HCT116 (cell line): ENCODE data around the gene CIAO2B. TPM values are rescaled to one million over a fixed set of nuclear protein-coding genes. Genes with fewer than 3 reads are reported as not detected.

Source experiments
- ATAC-seq: fragments of 200-7000 bp; cut with Tn5 transposase; 2 replicates; pipeline ENCODE4 v1.9.1; 2020; ENCODE audit warnings: mild to moderate bottlenecking, moderate library complexity
- BruUV-seq: library from RNA; stranded (reverse); fragments of 400-500 nt; replicated peaks from 2 replicates; lab custom pipeline; 2021; lab: Mats Ljungman, UMichigan
- CTCF ChIA-PET: fragments of 300-600 bp; sonication (Branson Sonifier 250); formaldehyde crosslinking; loops from one replicate; lab custom pipeline; 2021; ENCODE audit warnings: antibody characterized with exemption; lab: Charles Lee
- POLR2A ChIA-PET: fragments of 300-600, 350-600 bp; sonication (Branson Sonifier 250); formaldehyde crosslinking; loops from one replicate; lab custom pipeline; 2021; ENCODE audit warnings: antibody characterized with exemption; lab: Charles Lee
- RAD21 ChIA-PET, 2 experiments: fragments of 300-600 bp; sonication (Branson Sonifier 250); formaldehyde crosslinking; loops; one replicate each; lab custom pipeline; 2023; ENCODE audit warnings: low total read pairs in 2 of 2; ENCODE audit not compliant: uncharacterized antibody in 2 of 2, unreplicated experiment in 2 of 2, low non-redundant PET in 1 of 2; lab: Charles Lee
- DNase-seq: peaks from one replicate; pipeline ENCODE4 v3.0.0-alpha.2; 2010; ENCODE audit warnings: low read depth, low spot score
- H2AFZ ChIP-seq: fragments of 200-600 bp; shearing (Covaris generic), sonication (generic); 2 replicates; pipeline ENCODE4 v1.6.1; 2017; ENCODE audit warnings: low read depth, mixed run types, mixed read lengths, antibody characterized with exemption, low read length; ENCODE audit not compliant: poor library complexity, severe bottlenecking
- H3K27ac ChIP-seq: 2 replicates; pipeline ENCODE4 v1.5.1; 2012; ENCODE audit warnings: low read depth, low read length
- H3K27me3 ChIP-seq: fragments of 200-600 bp; sonication (generic); 2 replicates; pipeline ENCODE4 v1.6.1; 2016; ENCODE audit warnings: mixed run types, low read length, mixed read lengths; ENCODE audit not compliant: insufficient read depth
- H3K36me3 ChIP-seq, 2 experiments: fragments of 200-500 bp in 1 of 2; fragments of 200-600 bp in 1 of 2; sonication (Bioruptor generic) in 1 of 2; sonication (generic) in 1 of 2; 2 replicates each; pipeline versions ENCODE4 v1.5.1 to v1.6.1; 2014 to 2016; ENCODE audit warnings: low read length in 2 of 2, inconsistent platforms in 1 of 2, mixed read lengths in 1 of 2, mixed run types in 1 of 2; ENCODE audit not compliant: insufficient read depth in 2 of 2, control insufficient read depth in 1 of 2
- H3K4me1 ChIP-seq, 2 experiments: fragments of 200-600 bp in 1 of 2; sonication (generic) in 1 of 2; 2 replicates each; pipeline versions ENCODE4 v1.5.1 to v1.6.1; 2012 to 2017; ENCODE audit warnings: low read length in 2 of 2, inconsistent platforms in 1 of 2, mild to moderate bottlenecking in 1 of 2, mixed read lengths in 1 of 2, mixed run types in 1 of 2, moderate library complexity in 1 of 2; ENCODE audit not compliant: insufficient read depth in 2 of 2, control insufficient read depth in 1 of 2
- H3K4me2 ChIP-seq: fragments of 200-600 bp; sonication (generic); 2 replicates; pipeline ENCODE4 v1.6.1; 2017; ENCODE audit warnings: mixed run types, low read length, mixed read lengths
- H3K4me3 ChIP-seq, 2 experiments: fragments of 200-600 bp in 1 of 2; sonication (generic) in 1 of 2; replicated peaks in 1 of 2; 2 replicates each; pipeline ENCODE4 v1.5.1; 2011 to 2016; ENCODE audit warnings: low read length in 2 of 2, control low read depth in 1 of 2, low read depth in 1 of 2, mild to moderate bottlenecking in 1 of 2, mixed read lengths in 1 of 2, mixed run types in 1 of 2
- H3K79me2 ChIP-seq: fragments of 200-600 bp; sonication (generic); 2 replicates; pipeline ENCODE4 v1.6.1; 2017; ENCODE audit warnings: mild to moderate bottlenecking, mixed run types, low read length, moderate library complexity, mixed read lengths; ENCODE audit not compliant: insufficient read depth
- H3K9ac ChIP-seq: fragments of 200-600 bp; sonication (generic); 2 replicates; pipeline ENCODE4 v1.6.1; 2016; ENCODE audit warnings: low read length, mixed read lengths
- H3K9me2 ChIP-seq: fragments of 200-600 bp; sonication (generic), shearing (Covaris generic); 2 replicates; pipeline ENCODE4 v1.6.1; 2017; ENCODE audit warnings: mixed run types, mild to moderate bottlenecking, moderate library complexity; ENCODE audit not compliant: insufficient read depth
- H3K9me3 ChIP-seq, 2 experiments: fragments of 200-500 bp in 1 of 2; fragments of 200-600 bp in 1 of 2; sonication (Bioruptor generic) in 1 of 2; sonication (generic) in 1 of 2; 2 replicates each; pipeline ENCODE4 v1.6.1; 2014 to 2017; ENCODE audit warnings: low read length in 2 of 2, mixed read lengths in 2 of 2, inconsistent platforms in 1 of 2, low read depth in 1 of 2, mild to moderate bottlenecking in 1 of 2, mixed run types in 1 of 2, moderate library complexity in 1 of 2; ENCODE audit not compliant: control insufficient read depth in 1 of 2, insufficient read depth in 1 of 2
- H4K20me1 ChIP-seq: fragments of 200-600 bp; sonication (generic), shearing (Covaris generic); 2 replicates; pipeline ENCODE4 v1.6.1; 2017; ENCODE audit warnings: mixed run types, mild to moderate bottlenecking, moderate library complexity; ENCODE audit not compliant: insufficient read depth
- ELF1 ChIP-seq: IDR thresholded peaks from 2 replicates; pipeline ENCODE4 v1.6.1; 2012; ENCODE audit warnings: low read depth, borderline replicate concordance
- FOSL1 ChIP-seq: IDR thresholded peaks from 2 replicates; pipeline ENCODE4 v1.6.1; 2012; ENCODE audit warnings: low read depth
- MAX ChIP-seq: IDR thresholded peaks from 2 replicates; pipeline ENCODE4 v1.6.1; 2012
- POLR2A ChIP-seq: IDR thresholded peaks from 2 replicates; pipeline ENCODE4 v1.7.0; 2011; ENCODE audit warnings: borderline replicate concordance; ENCODE audit not compliant: insufficient read depth, insufficient read length; ENCODE audit errors: extremely low read depth
- POLR2AphosphoS5 ChIP-seq: IDR thresholded peaks from 2 replicates; pipeline ENCODE4 v1.6.1; 2011; ENCODE audit warnings: mild to moderate bottlenecking, low read depth, low read length, moderate library complexity
- TCF7L2 ChIP-seq: IDR thresholded peaks from 2 replicates; pipeline ENCODE4 v1.7.0; 2011; ENCODE audit warnings: borderline replicate concordance, inconsistent platforms; ENCODE audit not compliant: insufficient read depth, insufficient read length; ENCODE audit errors: extremely low read depth
- ZFX ChIP-seq: fragments of 450-650 bp; IDR thresholded peaks from 2 replicates; pipeline ENCODE4 v1.6.1; 2017
- ZNF274 ChIP-seq: fragments of 200-500 bp; sonication (Bioruptor generic); IDR thresholded peaks from 2 replicates; pipeline ENCODE4 v1.6.1; 2014; ENCODE audit warnings: mild to moderate bottlenecking, low read depth, low read length, inconsistent platforms
- intact Hi-C: fragments of 100-400 bp; cut with micrococcal nuclease; formaldehyde crosslinking; loops from 2 replicates; pipeline ENCODE4 v1.10.0; 2022
- total RNA-seq: library from RNA; stranded (reverse); gene quantifications from one replicate; pipeline ENCODE4 v1.2.1, GENCODE V29; 2021; ENCODE audit not compliant: unreplicated experiment

CIAO2B gene
- total RNA-seq, 1 experiment from 2014 or later: 113 TPM

DNA sequence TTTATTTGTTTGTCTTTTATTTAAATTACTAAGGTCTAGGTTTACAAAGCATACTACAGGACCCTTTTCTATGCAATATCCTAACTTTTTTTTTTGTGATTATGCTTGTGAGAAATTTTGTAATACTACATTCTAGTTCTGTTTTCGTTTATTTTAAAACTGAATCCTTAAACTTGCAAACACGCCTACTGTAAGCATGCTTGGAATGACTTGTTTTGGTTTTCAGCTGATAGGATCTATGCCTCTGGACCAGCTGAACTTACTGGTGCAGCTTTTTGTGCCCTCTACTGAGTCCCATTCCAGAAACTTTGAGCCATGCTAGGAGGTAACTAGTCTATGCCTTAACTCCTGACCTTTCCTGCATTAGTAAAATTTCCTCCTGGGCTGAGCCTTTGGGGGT, 47.9 kb downstream of the CIAO2B start:
- RAD21 ChIA-PET: no interaction called here
- Histone ChIP-seq H4K20me1 (no peaks in the 10 kb centered on the region), H3K36me3 (peaks cover 12 to 24% of the 10 kb centered on the region in 2 experiments; a peak in 3 of 4 replicates), H3K9me3 (no peaks in the 10 kb centered on the region), H2AFZ (no peak overlapping the region), H3K4me3 (no peak overlapping the region), H3K27me3 (no peaks in the 10 kb centered on the region), H3K4me1 (peaks cover 5% of the 10 kb centered on the region in 2 experiments; a peak in 3 of 4 replicates), H3K9ac (no peak overlapping the region), H3K79me2 (peaks cover 23% of the 10 kb centered on the region; the same call in 1 of the 2 replicates), H3K4me2 (no peak overlapping the region), H3K9me2 (no peaks in the 10 kb centered on the region), H3K27ac (no peak overlapping the region)
- intact Hi-C loops: no loop called here
- CTCF ChIA-PET: interaction anchor here (1.5 kb wide), 1 partner anchor 18 kb away, joined by 4 read pairs; no protein-coding TSS in a partner anchor
- ATAC-seq (no peak), DNase-seq (no peak)
- BruUV-seq: no TSS peak
- TF ChIP-seq ELF1 (no peak), MAX (no peak), FOSL1 (no peak), TCF7L2 (no peak), ZFX (no peak), ZNF274 (no peak)
- POLR2A ChIA-PET: no interaction called here

DNA sequence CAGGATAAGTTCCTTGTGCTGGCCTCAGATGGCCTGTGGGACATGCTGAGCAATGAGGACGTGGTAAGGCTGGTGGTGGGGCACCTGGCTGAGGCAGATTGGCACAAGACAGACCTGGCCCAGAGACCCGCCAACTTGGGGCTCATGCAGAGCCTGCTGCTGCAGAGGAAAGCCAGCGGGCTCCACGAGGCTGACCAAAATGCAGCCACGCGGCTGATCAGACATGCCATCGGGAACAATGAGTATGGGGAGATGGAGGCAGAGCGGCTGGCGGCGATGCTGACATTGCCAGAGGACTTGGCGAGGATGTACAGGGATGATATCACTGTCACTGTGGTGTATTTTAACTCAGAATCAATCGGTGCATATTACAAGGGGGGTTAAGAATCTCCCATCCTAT, 48.7 kb downstream of the CIAO2B start:
- POLR2A ChIA-PET: no interaction called here
- no peaks in the 10 kb centered on the region for H3K9me2 ChIP-seq
- RAD21 ChIA-PET: no interaction called here
- peaks cover 5% of the 10 kb centered on the region in 2 experiments; a peak in 3 of 4 replicates for H3K4me1 ChIP-seq
- BruUV-seq: no TSS peak
- H4K20me1 ChIP-seq: no peaks in the 10 kb centered on the region
- no peak for DNase-seq
- H3K9ac ChIP-seq: no peak overlapping the region
- no peaks in the 10 kb centered on the region for H3K9me3 ChIP-seq
- TF ChIP-seq POLR2A: no peak
- no peak for TF ChIP-seq POLR2AphosphoS5
- no peak for TF ChIP-seq MAX
- TF ChIP-seq ELF1: no peak
- no peak overlapping the region for H3K4me3 ChIP-seq
- intact Hi-C loops: no loop called here
- CTCF ChIA-PET: interaction anchor here (1.5 kb wide), 1 partner anchor 17 kb away, joined by 4 read pairs; no protein-coding TSS in a partner anchor
- no peak overlapping the region for H3K4me2 ChIP-seq
- H3K27me3 ChIP-seq: no peaks in the 10 kb centered on the region
- H3K27ac ChIP-seq: no peak overlapping the region
- peaks cover 23% of the 10 kb centered on the region; the same call in 1 of the 2 replicates for H3K79me2 ChIP-seq
- H2AFZ ChIP-seq: no peak overlapping the region
- peaks cover 12 to 24% of the 10 kb centered on the region in 2 experiments; a peak in 3 of 4 replicates for H3K36me3 ChIP-seq
- ATAC-seq: no peak
